GM11168 (cell line): ENCODE measurements around the gene PRDM16.

Source experiments
- in situ Hi-C: fragments of 300-500 bp; cut with MboI; formaldehyde crosslinking; loops from one replicate; pipeline ENCODE4 v1.12.0; 2022; ENCODE audit warnings: low sequenced_read_pairs; ENCODE audit not compliant: unreplicated experiment

Gene PRDM16

DNA sequence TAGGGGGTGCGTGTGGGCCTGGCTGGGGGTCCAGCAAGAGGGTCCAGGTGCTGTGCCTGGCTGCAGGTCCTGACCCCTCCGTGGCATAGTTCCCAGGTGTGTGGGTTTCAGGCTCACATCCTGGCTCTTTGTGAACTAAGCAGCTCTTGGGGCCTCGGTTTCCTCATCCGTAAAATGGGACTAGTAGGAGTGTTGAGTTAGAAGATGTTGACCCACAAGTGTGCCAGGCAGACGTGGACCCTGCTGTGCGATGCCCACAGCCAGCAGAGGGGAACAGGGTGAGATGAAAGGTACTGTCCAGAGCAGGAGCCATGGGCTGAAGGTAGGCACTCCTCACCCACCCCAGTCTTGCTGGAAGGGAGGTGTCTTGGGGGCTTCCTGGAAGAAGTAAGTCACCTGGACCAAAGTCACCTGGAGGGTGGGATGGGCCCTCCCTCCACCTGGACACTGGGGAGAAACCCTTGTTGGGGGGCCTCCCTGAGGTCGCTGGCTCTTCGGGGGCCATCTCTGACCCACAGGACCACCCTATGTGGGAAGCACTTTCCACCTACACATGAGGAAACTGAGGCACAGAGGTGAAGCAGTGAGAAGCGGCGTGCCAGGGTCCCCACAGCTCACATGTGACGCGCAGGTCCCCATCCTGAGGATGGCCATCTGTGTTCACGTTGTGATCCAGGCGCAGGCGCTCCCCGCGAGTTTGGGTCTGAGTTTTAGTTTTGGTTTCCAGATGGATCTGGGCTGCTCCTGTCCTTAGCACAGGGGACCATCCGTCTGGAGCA is 386.9 kb downstream of the PRDM16 start:
- in situ Hi-C loops, result no loop called here

DNA sequence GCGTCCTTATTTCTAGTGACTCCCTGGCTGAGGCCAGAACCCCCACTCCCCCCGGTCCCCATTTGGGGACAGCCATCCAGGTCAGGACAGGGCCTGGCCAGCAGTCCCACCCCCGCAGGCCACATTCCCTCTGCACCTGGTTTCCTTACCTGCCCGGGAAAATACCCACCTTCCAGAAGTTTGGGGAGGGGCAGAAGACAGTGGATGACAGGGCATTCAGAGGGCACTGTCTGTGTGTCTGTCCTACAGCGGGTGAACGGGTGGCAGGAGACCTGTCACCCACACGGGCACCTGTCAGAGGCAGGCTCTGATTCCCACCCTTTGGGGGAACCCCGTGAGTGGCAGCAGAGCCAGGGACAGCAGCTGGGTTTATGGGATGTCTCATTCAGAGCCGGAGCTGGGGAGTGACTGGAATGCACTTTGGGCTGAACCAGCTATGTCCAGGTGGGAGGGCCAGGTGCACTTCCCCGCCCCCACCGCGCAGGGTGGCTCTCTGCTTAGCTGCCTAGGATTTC is 387.5 kb downstream of the PRDM16 start:
- in situ Hi-C loops, result no loop called here

DNA sequence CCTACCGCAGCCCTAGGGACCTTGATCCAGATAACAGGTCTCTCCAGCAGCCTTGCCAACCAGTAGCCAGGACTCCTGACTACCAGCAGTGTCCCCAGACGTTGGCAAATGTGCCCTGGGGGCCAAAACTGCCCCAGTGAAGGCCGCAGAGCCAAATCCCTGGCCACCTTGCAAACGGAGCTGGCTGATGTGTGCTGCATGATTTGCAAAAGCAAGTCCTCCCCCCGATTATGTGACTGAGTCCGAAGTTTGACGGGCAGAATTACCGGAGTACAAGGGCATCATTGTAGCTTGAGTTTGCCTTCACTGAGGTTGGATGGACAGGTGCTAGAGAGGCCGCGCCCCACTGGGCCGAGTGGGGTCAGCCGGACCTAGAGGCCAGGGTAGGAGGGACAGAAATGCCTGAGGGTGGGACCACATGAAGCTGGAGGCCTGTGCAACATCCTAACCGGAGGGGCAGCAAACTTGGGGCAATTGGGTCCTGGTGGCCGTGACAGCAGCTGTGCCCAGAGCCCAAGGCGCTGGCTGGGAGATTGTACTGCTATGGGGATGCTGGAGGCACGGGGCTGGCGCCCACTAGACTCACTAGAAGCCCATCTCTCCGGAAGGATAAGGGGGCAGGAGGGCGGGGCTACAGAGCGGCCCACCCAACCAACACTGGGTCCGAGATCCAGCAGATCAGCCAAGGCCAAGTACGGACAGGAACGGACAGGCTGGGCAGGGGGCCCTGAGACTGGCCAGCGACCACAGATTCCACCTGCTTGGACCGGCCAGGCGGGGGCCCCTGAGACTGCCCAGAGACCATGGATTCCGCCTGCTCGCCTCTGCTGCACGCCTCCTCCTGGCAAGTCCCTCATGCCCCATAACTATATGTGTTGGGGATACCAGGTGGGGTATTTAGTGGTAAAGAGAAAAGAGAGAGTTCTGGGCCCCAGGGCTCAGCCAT is 388.2 kb downstream of the PRDM16 start:
- in situ Hi-C loops, result no loop called here

DNA sequence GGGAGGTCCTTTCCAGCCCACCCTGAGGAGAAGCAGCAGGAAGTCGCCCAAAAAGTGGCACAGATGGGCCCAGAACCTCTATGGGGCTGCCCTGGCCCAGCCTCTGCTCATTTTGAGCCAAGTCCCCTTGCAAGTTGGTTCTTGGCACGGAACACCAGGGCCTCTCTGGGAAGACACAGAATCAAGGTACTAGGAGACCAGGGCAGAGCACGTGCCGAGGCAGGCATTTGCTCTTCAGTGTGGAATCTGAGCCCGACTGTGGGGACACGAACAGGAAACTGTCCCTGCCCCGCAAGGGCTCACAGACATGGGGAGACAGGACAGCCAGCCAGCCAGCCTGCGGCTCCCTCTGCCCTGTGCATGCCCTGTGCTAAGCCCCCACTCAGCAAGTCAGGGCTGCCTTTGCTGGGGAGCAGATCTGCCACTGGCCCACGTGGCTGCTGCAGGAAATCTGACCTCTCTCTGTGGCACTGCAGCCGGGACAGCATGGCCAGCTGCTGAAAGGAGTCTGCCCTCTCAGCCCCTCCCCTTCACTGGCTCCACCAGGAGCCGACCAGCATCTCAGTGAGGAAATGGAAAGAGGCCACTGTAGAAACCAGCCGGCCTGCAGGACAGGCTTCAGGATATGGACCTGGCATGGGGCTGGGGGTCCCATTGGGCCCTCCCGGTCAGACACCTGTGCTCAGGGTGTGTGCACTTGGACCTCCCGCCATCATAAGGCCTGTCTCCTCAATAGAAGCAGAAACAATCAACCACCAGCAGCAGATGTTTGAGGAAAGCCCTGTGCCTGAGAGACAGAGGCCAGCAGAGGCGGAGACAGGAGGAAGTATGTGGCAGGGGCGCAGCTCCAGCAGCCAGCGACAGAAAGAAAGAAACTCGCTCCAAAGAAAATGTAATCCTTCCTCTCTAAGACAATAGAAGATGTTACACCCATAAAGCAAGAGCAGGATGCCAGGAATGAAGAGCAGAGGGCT is 389.2 kb downstream of the PRDM16 start:
- in situ Hi-C loops, result no loop called here

DNA sequence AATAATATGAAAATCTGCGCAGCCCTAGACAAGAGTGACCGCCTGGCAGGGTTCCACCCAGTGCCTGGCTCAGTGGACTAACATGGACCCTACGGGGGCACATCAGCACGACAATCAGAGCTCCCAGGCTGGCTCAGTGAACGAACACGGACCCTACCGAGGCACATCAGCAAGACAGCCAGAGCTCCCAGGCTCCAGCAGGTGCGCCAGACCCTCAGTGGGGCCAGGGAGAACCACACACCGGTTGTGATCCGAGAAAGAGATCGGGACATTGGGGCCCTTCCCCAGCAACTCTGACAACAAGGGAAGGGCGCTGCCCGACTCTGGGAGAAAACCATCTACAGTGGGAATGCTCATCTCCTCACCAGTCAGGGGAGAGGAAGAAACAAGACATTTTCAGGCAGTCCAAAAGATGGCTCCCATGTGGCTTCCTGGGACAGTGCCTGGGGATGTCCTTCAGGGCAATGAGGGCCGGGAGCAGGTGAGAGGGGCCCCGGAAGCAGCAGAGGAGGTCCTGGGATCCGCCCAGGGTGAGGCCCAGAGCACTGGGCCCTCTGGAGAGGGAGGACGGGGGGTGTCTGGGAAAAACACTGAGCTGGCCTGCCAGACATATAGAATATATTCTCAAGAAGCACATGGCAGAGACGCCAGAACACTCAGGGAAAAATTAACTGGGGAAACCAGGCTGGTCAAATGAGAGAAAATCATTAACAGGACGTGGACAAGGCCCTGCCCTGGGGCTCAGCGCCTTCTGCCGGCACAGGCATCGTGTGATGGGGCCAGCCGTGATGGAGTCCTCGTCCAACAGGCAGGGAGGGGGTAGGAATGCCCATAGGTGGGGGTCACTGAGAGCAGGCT is 390.3 kb downstream of the PRDM16 start:
- in situ Hi-C loops, result no loop called here

DNA sequence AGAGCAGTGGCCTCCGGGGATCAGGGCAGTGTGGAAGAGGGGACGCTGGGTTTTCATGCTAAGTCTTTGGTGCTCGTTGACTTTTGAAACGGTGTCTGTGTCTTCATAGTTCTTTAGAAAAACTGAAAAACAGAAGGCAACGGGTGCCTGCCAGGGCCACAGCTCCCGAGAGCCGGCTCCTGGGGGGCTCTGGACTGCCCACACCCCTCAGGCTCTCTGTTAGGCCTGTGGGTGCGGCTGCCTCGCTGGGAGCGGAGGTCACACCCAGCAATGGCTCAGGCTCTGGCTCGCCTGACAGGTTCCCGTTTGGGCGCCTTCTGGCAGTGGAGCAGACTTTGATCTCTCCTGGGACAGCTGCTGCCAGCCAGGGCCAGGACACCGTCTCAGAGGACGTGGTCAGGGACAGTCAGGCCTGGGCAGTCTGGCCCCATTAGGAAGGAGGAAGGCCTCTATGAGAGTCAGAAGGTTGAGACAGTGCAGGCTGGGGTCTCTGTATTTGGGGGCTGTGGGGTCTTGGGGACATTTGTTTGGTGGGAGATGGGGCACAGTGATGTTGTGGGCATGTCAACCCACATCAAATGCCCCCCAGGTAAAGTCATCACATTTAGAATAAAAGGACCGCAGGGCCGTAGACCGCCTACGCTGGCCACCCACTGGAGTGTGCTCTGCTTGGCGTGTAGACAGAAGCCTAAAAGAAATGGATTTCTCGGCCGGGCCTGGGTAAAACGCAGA is 391.1 kb downstream of the PRDM16 start:
- in situ Hi-C loops, result no loop called here

DNA sequence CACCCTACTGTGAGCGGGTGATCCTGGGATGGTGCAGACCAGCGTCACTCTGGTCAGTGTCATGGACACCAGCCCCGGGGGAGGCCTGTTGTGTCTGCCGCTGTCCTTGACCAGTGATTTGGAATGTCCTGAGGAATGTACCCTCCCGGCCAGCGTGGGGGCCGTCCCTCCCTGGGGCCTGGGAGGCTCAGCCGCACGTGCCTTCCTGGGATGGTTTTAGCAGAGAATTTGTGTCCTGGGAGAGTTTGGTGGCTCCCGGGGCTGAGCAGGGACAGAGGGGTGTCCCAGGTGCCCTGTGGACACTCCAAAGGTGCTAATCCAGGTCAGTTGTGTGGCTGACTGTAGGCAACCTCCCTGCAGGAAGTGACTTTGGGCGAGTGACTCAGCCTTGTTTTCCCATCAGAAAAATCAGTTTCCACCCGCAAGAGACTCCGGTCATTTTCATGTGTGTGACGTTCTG is 391.7 kb downstream of the PRDM16 start:
- in situ Hi-C loops, result no loop called here

DNA sequence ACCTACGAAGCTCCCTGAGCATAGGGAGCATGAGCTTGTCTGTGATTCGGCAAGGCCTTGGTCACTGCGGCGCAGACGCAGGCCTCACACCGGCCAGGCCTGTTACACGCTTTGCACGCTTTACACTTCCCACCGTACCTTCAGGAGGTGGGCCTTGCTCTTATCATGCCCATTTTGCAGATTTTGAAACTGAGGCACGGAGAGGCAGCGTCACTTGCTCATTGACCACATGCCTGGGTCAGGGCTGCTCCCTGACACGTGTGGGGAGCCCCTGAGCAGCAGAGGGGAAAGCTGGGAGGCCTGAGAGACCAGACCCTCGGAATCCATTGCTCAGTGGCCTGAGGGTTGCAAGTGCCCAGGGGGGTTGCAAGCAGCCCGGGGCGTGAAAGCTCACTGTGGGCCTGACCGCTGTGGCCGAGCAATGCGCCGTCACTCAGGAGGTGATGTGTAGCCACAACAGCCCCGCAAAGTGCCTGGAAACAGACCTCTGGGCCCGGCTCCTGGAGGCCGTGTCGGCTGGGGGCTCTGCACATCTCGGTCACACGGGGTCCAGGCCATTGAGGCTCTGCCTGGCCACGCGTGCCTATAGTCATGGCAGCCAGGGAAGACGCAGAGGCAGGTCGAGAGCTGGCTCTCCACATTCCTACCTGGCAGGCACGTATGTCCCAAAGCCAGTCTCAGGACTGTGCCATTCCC is 392.4 kb downstream of the PRDM16 start:
- in situ Hi-C loops, result no loop called here

DNA sequence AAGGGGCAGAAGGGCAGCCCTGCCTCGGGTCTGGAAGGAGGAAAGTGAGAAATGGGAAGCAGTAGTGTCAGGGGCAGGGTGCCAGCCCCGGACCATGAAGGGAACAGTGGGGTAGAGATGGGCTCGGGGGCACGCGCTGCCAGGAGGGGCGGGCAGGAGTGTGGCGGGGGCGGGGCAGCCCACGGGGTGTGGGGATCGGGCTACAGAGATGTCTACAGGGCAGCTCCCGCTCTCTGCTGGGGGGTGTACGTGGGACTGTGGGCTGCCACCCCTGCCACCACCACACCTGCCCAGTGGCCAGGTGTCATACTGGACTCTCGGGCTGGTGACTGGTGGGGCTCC is 392.9 kb downstream of the PRDM16 start:
- in situ Hi-C loops, result no loop called here

DNA sequence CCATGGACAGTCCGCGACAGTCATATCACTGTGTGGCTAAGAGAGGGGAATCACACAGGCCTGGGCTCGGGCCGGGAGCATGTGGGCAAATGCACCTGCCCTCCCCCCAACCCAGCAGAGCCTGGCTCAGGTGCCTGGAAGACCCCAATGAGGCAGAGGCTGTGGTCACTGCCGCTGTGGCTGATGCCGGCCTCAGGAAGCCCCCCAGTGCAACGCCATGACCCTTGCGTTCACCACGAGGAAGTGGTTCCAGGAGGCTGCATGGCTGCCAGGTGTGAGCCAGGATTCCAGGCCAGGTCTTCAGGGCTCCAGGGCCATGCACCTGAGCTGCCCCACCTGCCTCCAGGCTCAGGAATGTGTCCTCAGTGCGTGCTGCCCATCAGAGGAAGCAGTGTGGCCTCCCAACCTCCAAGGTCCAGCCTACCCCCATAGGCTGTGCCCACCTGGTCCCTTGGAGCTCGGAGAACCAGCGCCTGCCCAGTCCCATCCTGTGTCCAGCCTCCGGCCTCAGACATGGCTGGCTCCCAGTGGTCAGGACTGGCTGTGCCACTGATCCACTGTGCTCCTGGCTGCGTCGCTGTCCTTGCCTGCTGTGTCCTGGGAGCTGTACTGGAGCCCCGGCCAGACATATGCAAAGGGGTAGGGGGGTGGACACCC is 393.5 kb downstream of the PRDM16 start:
- in situ Hi-C loops, result no loop called here

DNA sequence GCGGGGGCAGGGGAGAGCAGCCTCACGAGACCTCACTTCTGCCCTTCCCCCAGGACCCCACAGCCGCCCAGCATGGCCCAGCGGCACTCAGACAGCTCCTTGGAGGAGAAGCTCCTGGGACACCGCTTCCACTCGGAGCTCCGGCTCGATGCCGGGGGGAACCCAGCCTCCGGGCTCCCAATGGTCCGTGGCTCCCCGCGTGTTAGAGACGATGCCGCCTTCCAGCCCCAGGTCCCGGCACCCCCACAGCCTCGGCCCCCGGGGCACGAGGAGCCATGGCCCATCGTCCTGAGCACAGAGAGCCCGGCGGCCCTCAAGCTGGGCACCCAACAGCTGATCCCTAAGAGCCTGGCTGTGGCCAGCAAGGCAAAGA is 394.0 kb downstream of the PRDM16 start:
- in situ Hi-C loops, result no loop called here

DNA sequence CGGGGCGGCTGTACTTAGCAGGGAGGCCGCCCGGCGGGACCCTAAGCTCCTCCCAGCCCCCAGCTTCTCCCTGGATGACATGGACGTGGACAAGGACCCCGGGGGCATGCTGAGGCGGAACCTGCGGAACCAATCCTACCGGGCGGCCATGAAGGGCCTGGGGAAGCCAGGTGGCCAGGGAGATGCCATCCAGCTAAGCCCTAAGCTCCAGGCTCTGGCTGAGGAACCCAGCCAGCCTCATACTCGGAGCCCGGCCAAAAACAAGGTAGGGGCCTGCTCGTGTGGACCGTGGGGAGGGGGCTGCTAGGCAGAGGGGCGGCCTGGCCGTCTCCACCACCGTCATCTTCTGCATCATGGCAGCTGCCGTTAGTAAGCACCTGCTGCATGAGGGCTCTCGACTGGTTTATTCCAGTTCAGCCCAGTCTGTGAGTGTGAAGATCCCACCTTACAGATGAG is 394.4 kb downstream of the PRDM16 start:
- in situ Hi-C loops, result no loop called here

DNA sequence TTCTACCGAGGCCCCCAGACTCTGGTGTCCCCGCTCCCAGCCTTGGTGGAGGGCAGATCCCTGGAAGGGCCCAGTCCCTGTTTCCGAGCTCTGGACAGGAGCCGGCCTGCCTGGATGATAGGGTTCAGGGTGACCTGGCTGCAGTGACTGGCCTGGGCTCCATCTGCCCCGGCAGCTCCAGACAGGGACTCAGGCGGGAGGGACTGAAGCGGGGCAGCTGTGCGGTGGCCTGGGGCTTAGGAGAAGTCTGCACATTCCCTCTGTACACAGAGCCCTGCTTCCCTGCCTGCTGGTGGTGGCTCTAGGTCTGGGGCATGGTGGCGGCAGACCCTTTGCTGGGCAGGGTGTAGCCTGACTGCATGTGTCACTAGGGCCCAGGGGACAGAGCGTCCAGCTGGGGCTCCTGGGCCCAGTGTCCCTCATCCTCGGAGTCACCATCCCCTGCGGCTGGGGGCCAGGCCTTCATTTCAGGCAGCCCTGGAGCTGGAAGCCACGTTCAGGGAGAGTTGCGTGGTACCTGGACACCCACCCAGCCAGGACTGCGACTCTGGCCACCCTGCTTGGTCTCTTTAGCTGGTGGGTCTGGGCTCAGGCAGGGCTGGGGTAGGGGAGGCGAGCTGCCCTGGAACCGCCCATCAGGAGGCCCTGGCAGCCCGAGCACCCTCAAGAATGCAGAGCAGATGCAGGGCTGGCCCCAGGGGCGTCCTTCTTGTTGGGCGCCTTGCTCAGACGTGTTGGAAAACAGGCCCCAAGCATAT is 395.1 kb downstream of the PRDM16 start:
- in situ Hi-C loops, result no loop called here

DNA sequence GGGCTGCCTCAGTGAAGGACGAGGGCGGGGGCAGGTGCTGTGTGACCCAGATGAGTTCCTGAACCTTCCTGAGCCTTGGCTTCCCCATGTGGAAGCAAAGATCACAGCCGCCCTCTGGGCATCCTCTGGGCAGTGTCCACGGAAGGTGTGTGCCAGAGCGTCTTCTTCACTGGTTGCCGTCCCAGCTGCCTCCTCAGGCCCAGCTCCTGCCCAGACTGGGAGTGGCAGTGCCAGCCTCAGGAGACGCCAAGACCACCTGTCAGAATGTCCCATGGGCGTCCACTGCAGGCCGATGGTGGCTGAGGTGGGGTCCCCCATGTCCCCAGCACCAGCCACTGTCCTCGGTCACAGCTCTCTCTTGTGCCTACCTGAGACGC is 395.6 kb downstream of the PRDM16 start:
- in situ Hi-C loops, result no loop called here

DNA sequence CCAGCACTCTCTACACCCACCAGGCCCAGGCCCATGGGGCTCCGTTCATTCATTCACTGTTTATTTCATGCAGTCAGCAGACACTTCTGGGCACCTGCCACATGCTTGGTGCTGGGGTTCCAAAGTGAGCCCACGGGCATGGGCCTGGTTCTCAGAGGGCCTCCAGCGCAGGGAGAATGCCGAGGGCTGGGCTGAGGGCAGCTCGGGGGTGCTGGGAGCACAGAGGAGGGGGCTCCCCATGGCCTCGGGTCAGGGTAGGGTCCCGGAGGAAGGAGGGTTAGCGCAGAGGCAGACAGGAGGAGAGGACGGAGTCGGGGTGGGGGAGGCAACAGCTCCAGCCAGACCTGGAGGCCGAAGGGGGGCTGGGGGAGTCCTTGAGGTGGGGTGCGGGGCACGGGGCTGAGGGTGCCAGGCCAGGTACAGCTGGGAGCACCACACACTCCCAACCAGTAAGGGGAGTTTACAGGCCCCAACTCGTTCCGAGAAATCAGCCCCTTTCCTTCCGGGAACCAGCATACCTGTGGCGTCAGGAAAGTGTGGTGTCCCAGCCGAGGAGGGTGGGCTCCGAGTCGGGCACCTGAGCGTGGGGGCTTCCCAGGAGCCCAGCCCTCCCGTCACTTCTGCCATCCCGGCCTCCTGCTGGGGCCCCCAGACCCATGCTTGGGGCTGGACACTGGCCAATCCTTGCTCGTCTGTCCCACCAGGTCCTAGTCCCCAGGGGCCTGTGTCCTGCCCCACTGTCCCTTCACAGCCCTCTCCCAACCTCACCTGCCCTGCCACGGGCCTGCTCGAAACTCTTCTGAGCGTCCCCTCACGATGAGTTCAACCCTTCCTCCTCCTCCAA is 396.3 kb downstream of the PRDM16 start:
- in situ Hi-C loops, result no loop called here

DNA sequence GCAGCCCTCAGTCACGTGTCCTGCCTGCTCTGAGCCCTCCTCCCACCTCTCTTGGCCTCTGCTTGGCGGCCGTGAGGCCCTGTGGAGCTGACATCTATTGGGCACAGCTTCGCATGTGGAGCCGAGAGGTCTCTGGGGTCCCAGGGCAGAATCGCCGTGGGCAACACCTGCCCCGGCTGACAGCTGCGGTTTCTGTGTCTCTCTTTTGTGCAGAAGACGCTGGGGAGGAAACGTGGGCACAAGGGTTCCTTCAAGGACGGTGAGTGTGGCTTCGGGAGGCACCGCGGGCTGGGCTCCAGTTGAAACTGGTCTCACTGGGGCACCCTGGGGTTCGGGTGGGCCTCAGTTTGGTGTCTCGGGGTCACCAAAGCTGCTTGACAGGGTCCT is 396.9 kb downstream of the PRDM16 start:
- in situ Hi-C loops, result no loop called here
